ENCODE measurements around the gene TNNC1.

GRCh38 chr3:52468336-52468735 lies 14.5 kb upstream of the TNNC1 start:
- no peak for TF ChIP-seq CTCF (conservative IDR thresholded peaks at IDR 0.05)
- no peak for TF ChIP-seq EZH2 (IDR thresholded peaks at IDR 0.05; ENCODE audit: low read depth)

Data from PC-9 (cell line).